Urinary bladder (tissue), 2 donors: Measurements from ENCODE around the gene RAB33B. TPM values are rescaled to one million over a fixed set of nuclear protein-coding genes. Genes with fewer than 3 reads are reported as not detected.

Experiments
- polyA plus RNA-seq: library from polyadenylated mRNA; stranded (reverse); fragments of 200-250 nt; gene quantifications from one replicate; pipeline ENCODE4 v1.2.3, GENCODE V29; 2013
- small RNA-seq: library from RNA; depleted of rRNA; stranded (forward); fragments of <200 nt; gene quantifications from one replicate; pipeline ENCODE3, GENCODE V24; 2014
- total RNA-seq: library from RNA; depleted of rRNA; stranded (reverse); fragments of >200 nt; gene quantifications from one replicate; pipeline ENCODE4 v1.2.3, GENCODE V29; 2014
- donor health status: healthy.

RAB33B gene
- total and polyA plus RNA-seq, 2 donors, result 7.7 to 46.7 TPM

Small RNA genes lying within 50 kb of the gene (small RNA-seq; reads per million reads assigned to genes)
- gene RF01225, result not detected

Other genes with a start within 250 kb of the RAB33B start
- 1.1 TPM for gene MGARP, start 173.9 kb upstream of the RAB33B start, total RNA-seq
- gene MGARP, start 173.9 kb upstream of the RAB33B start, polyA plus RNA-seq, result 1.5 TPM
- 54.0 TPM for gene NAA15, start 152.6 kb upstream of the RAB33B start, total RNA-seq
- gene NAA15, start 152.6 kb upstream of the RAB33B start, polyA plus RNA-seq, result 12.0 TPM
- 43.6 TPM for gene NDUFC1, start 151.6 kb upstream of the RAB33B start, total RNA-seq
- 74.7 TPM for gene NDUFC1, start 151.6 kb upstream of the RAB33B start, polyA plus RNA-seq
- gene SETD7, start 102.1 kb downstream of the RAB33B start, total RNA-seq, result 77.5 TPM
- gene SETD7, start 102.1 kb downstream of the RAB33B start, polyA plus RNA-seq, result 43.8 TPM
- 51.8 TPM for gene MGST2, start 211.7 kb downstream of the RAB33B start, total RNA-seq
- 69.1 TPM for gene MGST2, start 211.7 kb downstream of the RAB33B start, polyA plus RNA-seq